Stimulated activated naive CD4-positive, alpha-beta T cell (primary cell): ENCODE results near the gene PZP.

Experiments
- DNase-seq, 6 experiments: peaks; one replicate each; lab custom pipeline; 2025; lab: John Stamatoyannopoulos, UW

The PZP gene

DNA sequence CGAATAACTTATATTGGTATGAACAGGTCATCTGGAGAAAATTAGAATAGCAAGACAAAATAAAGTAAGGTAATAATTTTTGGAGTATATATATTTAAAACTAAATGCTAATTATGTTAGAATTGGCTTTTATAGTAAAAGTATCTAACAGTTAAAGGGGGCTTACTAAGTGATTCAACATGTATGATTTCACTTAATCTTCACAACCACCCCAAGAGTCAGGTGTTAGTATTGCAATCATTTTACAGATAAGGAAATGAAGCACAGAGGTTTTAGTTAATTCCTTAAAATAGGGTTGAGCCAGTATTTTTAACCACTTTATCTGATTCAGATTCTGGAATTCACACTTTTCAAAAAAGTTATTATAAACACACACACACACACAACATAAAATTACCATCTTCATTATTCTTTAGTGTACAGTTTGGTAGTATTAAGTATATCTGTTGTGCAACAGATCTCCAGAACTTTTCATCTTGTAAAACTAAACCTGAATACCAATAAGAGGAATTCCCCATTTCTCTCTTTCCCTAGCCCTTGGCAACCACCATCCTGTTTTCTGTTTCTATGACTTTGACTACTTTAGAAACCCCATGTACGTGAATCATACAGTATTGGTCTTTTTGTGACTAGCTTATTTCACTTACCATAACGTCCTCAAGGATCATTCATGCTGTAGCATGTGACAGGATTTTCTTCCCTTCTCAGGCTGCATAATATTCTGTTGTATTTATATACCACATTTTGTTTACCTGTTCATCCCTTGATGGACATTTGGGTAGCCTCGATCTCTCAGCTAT is 104.9 kb downstream of the PZP start:
- no peak for DNase-seq

DNA sequence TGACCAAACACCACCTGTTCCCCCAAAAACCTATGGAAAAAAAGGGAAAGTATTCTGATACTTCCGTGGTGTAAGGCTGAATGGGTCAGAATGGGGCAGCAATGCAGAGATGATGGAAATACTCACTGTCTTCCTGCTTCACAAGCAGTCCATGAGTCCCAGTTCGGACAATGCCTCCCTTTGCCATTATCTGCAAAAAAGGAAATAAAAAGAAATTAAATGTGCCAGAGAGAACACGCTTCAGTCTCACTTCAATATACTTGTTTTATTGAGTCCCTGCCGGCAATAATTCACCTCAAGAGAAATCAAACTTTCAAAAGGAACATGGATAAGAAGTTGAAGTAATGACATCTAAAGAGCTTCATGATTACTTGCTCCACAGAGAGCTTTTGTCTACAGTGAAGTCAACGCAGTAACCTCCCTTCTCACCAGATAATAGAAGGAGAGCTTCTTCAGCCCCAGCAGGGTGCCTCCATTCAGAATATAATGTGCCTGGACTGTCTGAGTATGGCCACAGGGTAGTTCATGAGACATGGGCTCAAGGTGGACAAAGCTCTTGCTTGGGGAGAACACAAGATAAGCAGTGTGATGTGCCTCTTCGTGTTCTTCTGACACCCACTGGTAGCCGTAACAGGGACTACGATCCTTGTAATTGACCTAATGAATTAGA is 107.0 kb downstream of the PZP start:
- DNase-seq = no peak

DNA sequence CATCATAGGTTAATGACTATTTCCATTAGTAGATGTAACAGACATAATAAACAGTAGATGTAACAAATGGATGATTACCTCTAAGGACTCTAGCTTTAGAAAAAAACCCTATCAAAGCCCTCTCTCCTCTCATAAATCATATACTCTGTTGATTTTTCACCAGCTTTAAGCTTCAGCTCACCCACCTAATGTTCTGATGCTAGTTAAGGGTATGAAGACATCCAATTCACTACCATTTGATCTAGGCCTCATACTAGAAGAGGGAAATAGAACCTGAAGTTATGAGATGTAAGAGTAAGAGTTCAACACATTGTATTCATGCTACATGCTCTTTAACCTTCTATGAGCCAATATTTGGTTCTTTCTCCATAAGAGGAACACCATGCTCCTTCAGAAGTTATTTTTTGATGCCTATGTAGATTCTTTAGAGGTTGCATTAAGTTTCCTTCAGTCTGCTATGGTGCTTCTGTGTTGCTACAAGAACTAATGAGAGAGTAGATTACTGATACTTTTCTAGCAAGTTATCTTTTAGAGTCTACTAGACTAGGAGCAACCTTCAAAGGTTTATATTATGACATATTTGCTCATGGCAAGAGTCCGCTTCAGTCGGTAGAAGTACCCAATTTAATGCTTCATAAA is 108.5 kb downstream of the PZP start:
- no peak for DNase-seq
